Measurements from ENCODE around the gene DARS2.

- TF ChIP-seq SPI1 (IDR thresholded peaks at IDR 0.05; ENCODE audit: low read depth, low read length) (no peak), POLR2A (IDR thresholded peaks at IDR 0.05; ENCODE audit: low read depth, low read length) (peak; percentile 79)
These were observed at the start of gene DARS2, which contains the start of gene CENPL for GRCh38 chr1:173824315-173825081.

Data from GM12891 (cell line).